MCF 10A (cell line): ENCODE measurements around the gene SDK2. TPM values are rescaled to one million over a fixed set of nuclear protein-coding genes. Genes with fewer than 3 reads are reported as not detected.

Experiments used
- BruUV-seq: library from RNA; stranded (reverse); fragments of 400-500 nt; replicated peaks from 2 replicates; lab custom pipeline; 2021; lab: Mats Ljungman, UMichigan
- CTCF ChIA-PET: fragments of 300-600 bp; sonication (Branson Sonifier 250); formaldehyde crosslinking; extraction: SDS; loops from one replicate; lab custom pipeline; 2021; ENCODE audit warnings: antibody characterized with exemption, inconsistent platforms; lab: Yijun Ruan, JAX
- POLR2A ChIA-PET: fragments of 300-600, 350-650 bp; sonication (Branson Sonifier 250); formaldehyde crosslinking; extraction: SDS; loops from one replicate; lab custom pipeline; 2020; ENCODE audit warnings: antibody characterized with exemption, inconsistent platforms; lab: Yijun Ruan, JAX
- DNase-seq: peaks from one replicate; pipeline ENCODE4 v3.0.0-alpha.2; 2018; ENCODE audit not compliant: unreplicated experiment
- H3K27ac Mint-ChIP-seq: one replicate; pipeline ENCODE4 v1.8.0; 2022; ENCODE audit warnings: mild to moderate bottlenecking, low read depth, mixed read lengths; ENCODE audit not compliant: unreplicated experiment
- H3K27me3 Mint-ChIP-seq: one replicate; pipeline ENCODE4 v1.8.0; 2022; ENCODE audit warnings: mixed read lengths; ENCODE audit not compliant: insufficient read depth, unreplicated experiment
- H3K36me3 Mint-ChIP-seq: one replicate; pipeline ENCODE4 v1.8.0; 2022; ENCODE audit warnings: mild to moderate bottlenecking, moderate library complexity, mixed read lengths; ENCODE audit not compliant: insufficient read depth, unreplicated experiment
- H3K4me1 Mint-ChIP-seq: one replicate; pipeline ENCODE4 v1.8.0; 2022; ENCODE audit warnings: mixed read lengths; ENCODE audit not compliant: insufficient read depth, unreplicated experiment
- H3K4me3 Mint-ChIP-seq: one replicate; pipeline ENCODE4 v1.8.0; 2022; ENCODE audit warnings: mild to moderate bottlenecking, moderate library complexity, mixed read lengths; ENCODE audit not compliant: unreplicated experiment
- H3K9me3 Mint-ChIP-seq: one replicate; pipeline ENCODE4 v1.8.0; 2022; ENCODE audit warnings: mixed read lengths; ENCODE audit not compliant: unreplicated experiment
- CTCF ChIP-seq: fragments of 200-600 bp; IDR thresholded peaks from one replicate; pipeline ENCODE4 v1.8.0; 2022; ENCODE audit warnings: antibody characterized with exemption, mild to moderate bottlenecking; ENCODE audit not compliant: unreplicated experiment
- intact Hi-C: fragments of 100-400 bp; cut with micrococcal nuclease; formaldehyde crosslinking; loops from 2 replicates; pipeline ENCODE4 v1.14.1; 2022
- total RNA-seq: library from RNA; stranded (reverse); gene quantifications from 2 replicates; pipeline ENCODE4 v1.2.3, GENCODE V29; 2022

SDK2 gene
- total RNA-seq, 1 experiment from 2014 or later, result not detected

DNA sequence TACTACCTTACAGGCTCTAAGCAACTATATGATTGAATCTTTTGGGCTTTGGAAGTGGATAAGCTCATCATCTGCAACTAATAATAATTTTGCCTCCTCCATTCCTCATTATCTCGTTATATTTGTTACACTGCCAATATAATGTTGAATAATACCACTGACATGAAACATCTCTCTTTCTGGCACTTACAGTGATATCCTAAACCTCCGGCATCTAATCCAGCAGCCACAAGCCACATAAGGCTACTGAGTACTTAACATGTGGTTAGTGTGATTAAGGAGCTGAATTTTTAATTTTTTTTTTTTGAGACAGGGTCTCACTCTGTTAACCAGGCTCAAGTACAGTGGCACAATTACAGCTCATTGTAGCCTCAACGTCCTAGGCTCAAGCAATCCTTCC, 342.1 kb downstream of the SDK2 start:
- DNase-seq, result no peak
- H3K36me3 Mint-ChIP-seq, result peaks cover 29% of the 10 kb centered on the region
- no peak overlapping the region for H3K4me3 Mint-ChIP-seq
- intact Hi-C loops, result no loop called here
- no peak for TF ChIP-seq CTCF
- no TSS peak for BruUV-seq
- no peaks in the 10 kb centered on the region for H3K27me3 Mint-ChIP-seq
- no peaks in the 10 kb centered on the region for H3K9me3 Mint-ChIP-seq
- CTCF ChIA-PET, result interaction anchor here (0.8 to 1.3 kb wide), 4 partner anchors 9 to 68 kb away, joined by 3 to 7 read pairs (median 4); partner anchors contain the start of gene CDC42EP4
- H3K27ac Mint-ChIP-seq, result no peak overlapping the region
- POLR2A ChIA-PET, result interaction anchor here (0.6 to 0.9 kb wide), 4 partner anchors 8 to 43 kb away, joined by 3 to 5 read pairs (median 4); no protein-coding TSS in a partner anchor
- H3K4me1 Mint-ChIP-seq, result peaks cover 35% of the 10 kb centered on the region

DNA sequence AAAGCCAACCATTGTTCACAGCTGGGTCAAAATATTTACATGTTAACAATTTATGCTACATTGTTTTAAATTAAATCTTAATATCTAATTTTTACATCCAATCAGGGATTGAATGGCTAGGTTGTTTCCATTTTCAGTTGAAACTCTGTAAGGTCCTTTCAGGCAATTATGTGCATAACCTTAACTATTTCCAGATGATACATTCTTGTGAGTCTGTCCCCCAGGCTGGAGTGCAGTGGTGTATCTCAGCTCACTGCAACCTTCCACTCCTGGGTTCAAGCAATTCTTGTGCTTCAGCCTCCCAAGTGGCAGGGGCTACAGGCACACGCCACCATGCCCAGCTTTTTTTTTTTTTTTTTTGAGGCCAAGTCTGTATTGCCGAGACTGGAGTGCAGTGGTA, 342.9 kb downstream of the SDK2 start:
- intact Hi-C loops, result no loop called here
- Mint-ChIP-seq H3K4me3 (no peak overlapping the region), H3K27ac (no peak overlapping the region), H3K4me1 (peaks cover 26% of the 10 kb centered on the region), H3K27me3 (no peaks in the 10 kb centered on the region), H3K9me3 (no peaks in the 10 kb centered on the region), H3K36me3 (peaks cover 28% of the 10 kb centered on the region)
- BruUV-seq, result no TSS peak
- no peak for TF ChIP-seq CTCF
- ChIA-PET POLR2A (interaction anchor here (0.6 to 0.9 kb wide), 5 partner anchors 8 to 902 kb away, joined by 3 to 5 read pairs (median 3); no protein-coding TSS in a partner anchor), CTCF (interaction anchor here (0.6 to 1.3 kb wide), 3 partner anchors 10 to 210 kb away, joined by 4 to 7 read pairs (median 5); partner anchors contain the start of gene CDC42EP4)
- DNase-seq, result no peak

DNA sequence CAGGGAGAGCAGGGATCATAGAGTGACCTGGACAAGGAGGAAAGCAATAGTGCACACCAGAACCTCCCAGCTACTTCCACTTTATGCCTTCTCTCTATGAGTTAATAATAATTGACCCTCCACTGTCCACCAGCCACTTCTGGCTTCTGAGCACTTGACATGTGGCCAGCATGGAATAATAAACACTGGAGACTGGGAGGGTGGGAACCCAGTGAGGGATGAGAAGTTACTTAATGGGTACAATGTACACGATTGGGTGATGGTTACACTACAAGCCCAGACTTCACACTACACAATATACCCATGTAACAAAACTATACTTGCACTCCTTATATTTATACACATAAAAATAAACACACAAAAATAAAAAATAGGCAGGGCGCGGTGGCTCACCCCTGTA, 343.9 kb downstream of the SDK2 start:
- intact Hi-C loops, result no loop called here
- H3K4me3 Mint-ChIP-seq, result no peak overlapping the region
- CTCF ChIA-PET, result interaction anchor here (0.6 to 1.3 kb wide), 2 partner anchors 10 to 70 kb away, joined by 3 to 4 read pairs; no protein-coding TSS in a partner anchor
- no peaks in the 10 kb centered on the region for H3K9me3 Mint-ChIP-seq
- no peak for DNase-seq
- H3K27ac Mint-ChIP-seq, result peak overlapping the region; percentile 33
- H3K4me1 Mint-ChIP-seq, result peaks cover 25% of the 10 kb centered on the region
- H3K36me3 Mint-ChIP-seq, result peaks cover 21% of the 10 kb centered on the region
- H3K27me3 Mint-ChIP-seq, result no peaks in the 10 kb centered on the region
- POLR2A ChIA-PET, result interaction anchor here (0.6 kb wide), 1 partner anchor 21 kb away, joined by 3 read pairs; no protein-coding TSS in a partner anchor
- BruUV-seq, result no TSS peak
- TF ChIP-seq CTCF, result no peak

DNA sequence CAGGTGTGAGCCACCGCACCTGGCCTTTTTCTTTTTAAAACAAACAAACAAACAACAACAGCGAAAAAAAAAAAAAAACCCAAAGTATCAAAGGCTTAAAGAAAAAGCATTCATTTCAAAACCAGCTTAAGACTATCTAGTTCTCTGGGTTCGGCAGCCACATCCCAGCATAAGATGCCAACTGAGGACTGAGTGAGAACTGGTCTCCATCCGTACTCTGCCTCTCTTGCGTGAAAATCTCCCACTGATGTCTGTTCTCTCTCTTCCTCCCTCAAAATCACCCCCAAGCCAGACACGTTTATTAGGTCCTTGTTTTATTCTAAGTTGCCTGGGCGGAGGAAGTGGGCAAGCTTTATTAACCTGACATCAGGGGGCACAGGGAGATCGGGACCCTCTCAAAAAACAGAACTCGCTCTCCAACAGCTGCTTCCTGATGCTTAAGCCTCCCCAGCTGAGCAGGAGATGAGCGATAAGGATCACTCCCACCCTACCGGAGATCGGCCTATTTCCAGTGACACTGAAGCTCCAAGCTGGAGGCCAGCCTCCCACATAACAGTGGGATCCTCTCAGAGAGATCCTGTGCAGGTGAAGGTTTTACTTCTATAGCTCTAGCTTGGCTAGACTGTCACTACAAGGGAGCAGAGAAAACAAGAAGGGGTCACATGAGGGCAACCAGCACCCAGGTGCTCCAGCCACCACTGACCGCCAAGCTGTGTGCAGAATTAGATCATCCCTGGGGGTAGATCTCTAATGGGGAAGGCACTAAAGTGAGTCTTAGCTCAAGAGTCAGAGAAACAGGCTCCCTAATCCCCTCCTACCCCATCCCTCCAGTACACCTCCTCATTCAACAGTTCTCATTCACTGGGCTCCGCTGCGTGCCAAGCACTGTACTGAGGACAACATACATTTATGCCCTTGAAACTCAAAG, 346.0 kb downstream of the SDK2 start:
- Mint-ChIP-seq H3K27ac (no peak overlapping the region), H3K4me1 (peaks cover 13% of the 10 kb centered on the region)
- CTCF ChIA-PET, result interaction anchor here (0.6 to 0.8 kb wide), 4 partner anchors 43 to 96 kb away, joined by 3 to 5 read pairs (median 4); no protein-coding TSS in a partner anchor

More for the DNA sequence above, 346.0 kb downstream of the SDK2 start:
- TF ChIP-seq CTCF, result no peak
- Mint-ChIP-seq H3K4me3 (no peak overlapping the region), H3K9me3 (no peaks in the 10 kb centered on the region), H3K36me3 (peaks cover 20% of the 10 kb centered on the region), H3K27me3 (no peaks in the 10 kb centered on the region)
- BruUV-seq, result no TSS peak
- no peak for DNase-seq
- POLR2A ChIA-PET, result interaction anchor here (1.1 kb wide), 1 partner anchor 12 kb away, joined by 3 read pairs; no protein-coding TSS in a partner anchor
- intact Hi-C loops, result no loop called here
